HCT116 (cell line): ENCODE measurements around the gene LSAMP. TPM values are rescaled to one million over a fixed set of nuclear protein-coding genes. Genes with fewer than 3 reads are reported as not detected.

Source experiments
- ATAC-seq: fragments of 200-7000 bp; cut with Tn5 transposase; 2 replicates; pipeline ENCODE4 v1.9.1; 2020; ENCODE audit warnings: mild to moderate bottlenecking, moderate library complexity
- BruUV-seq: library from RNA; stranded (reverse); fragments of 400-500 nt; replicated peaks from 2 replicates; lab custom pipeline; 2021; lab: Mats Ljungman, UMichigan
- CTCF ChIA-PET: fragments of 300-600 bp; sonication (Branson Sonifier 250); formaldehyde crosslinking; loops from one replicate; lab custom pipeline; 2021; ENCODE audit warnings: antibody characterized with exemption; lab: Charles Lee
- POLR2A ChIA-PET: fragments of 300-600, 350-600 bp; sonication (Branson Sonifier 250); formaldehyde crosslinking; loops from one replicate; lab custom pipeline; 2021; ENCODE audit warnings: antibody characterized with exemption; lab: Charles Lee
- RAD21 ChIA-PET, 2 experiments: fragments of 300-600 bp; sonication (Branson Sonifier 250); formaldehyde crosslinking; loops; one replicate each; lab custom pipeline; 2023; ENCODE audit warnings: low total read pairs in 2 of 2; ENCODE audit not compliant: uncharacterized antibody in 2 of 2, unreplicated experiment in 2 of 2, low non-redundant PET in 1 of 2; lab: Charles Lee
- DNase-seq: peaks from one replicate; pipeline ENCODE4 v3.0.0-alpha.2; 2010; ENCODE audit warnings: low read depth, low spot score
- H2AFZ ChIP-seq: fragments of 200-600 bp; shearing (Covaris generic), sonication (generic); 2 replicates; pipeline ENCODE4 v1.6.1; 2017; ENCODE audit warnings: low read depth, mixed run types, mixed read lengths, antibody characterized with exemption, low read length; ENCODE audit not compliant: poor library complexity, severe bottlenecking
- H3K27ac ChIP-seq: 2 replicates; pipeline ENCODE4 v1.5.1; 2012; ENCODE audit warnings: low read depth, low read length
- H3K27me3 ChIP-seq: fragments of 200-600 bp; sonication (generic); 2 replicates; pipeline ENCODE4 v1.6.1; 2016; ENCODE audit warnings: mixed run types, low read length, mixed read lengths; ENCODE audit not compliant: insufficient read depth
- H3K36me3 ChIP-seq, 2 experiments: fragments of 200-500 bp in 1 of 2; fragments of 200-600 bp in 1 of 2; sonication (Bioruptor generic) in 1 of 2; sonication (generic) in 1 of 2; 2 replicates each; pipeline versions ENCODE4 v1.5.1 to v1.6.1; 2014 to 2016; ENCODE audit warnings: low read length in 2 of 2, inconsistent platforms in 1 of 2, mixed read lengths in 1 of 2, mixed run types in 1 of 2; ENCODE audit not compliant: insufficient read depth in 2 of 2, control insufficient read depth in 1 of 2
- H3K4me1 ChIP-seq, 2 experiments: fragments of 200-600 bp in 1 of 2; sonication (generic) in 1 of 2; 2 replicates each; pipeline versions ENCODE4 v1.5.1 to v1.6.1; 2012 to 2017; ENCODE audit warnings: low read length in 2 of 2, inconsistent platforms in 1 of 2, mild to moderate bottlenecking in 1 of 2, mixed read lengths in 1 of 2, mixed run types in 1 of 2, moderate library complexity in 1 of 2; ENCODE audit not compliant: insufficient read depth in 2 of 2, control insufficient read depth in 1 of 2
- H3K4me2 ChIP-seq: fragments of 200-600 bp; sonication (generic); 2 replicates; pipeline ENCODE4 v1.6.1; 2017; ENCODE audit warnings: mixed run types, low read length, mixed read lengths
- H3K4me3 ChIP-seq, 2 experiments: fragments of 200-600 bp in 1 of 2; sonication (generic) in 1 of 2; replicated peaks in 1 of 2; 2 replicates each; pipeline ENCODE4 v1.5.1; 2011 to 2016; ENCODE audit warnings: low read length in 2 of 2, control low read depth in 1 of 2, low read depth in 1 of 2, mild to moderate bottlenecking in 1 of 2, mixed read lengths in 1 of 2, mixed run types in 1 of 2
- H3K79me2 ChIP-seq: fragments of 200-600 bp; sonication (generic); 2 replicates; pipeline ENCODE4 v1.6.1; 2017; ENCODE audit warnings: mild to moderate bottlenecking, mixed run types, low read length, moderate library complexity, mixed read lengths; ENCODE audit not compliant: insufficient read depth
- H3K9ac ChIP-seq: fragments of 200-600 bp; sonication (generic); 2 replicates; pipeline ENCODE4 v1.6.1; 2016; ENCODE audit warnings: low read length, mixed read lengths
- H3K9me2 ChIP-seq: fragments of 200-600 bp; sonication (generic), shearing (Covaris generic); 2 replicates; pipeline ENCODE4 v1.6.1; 2017; ENCODE audit warnings: mixed run types, mild to moderate bottlenecking, moderate library complexity; ENCODE audit not compliant: insufficient read depth
- H3K9me3 ChIP-seq, 2 experiments: fragments of 200-500 bp in 1 of 2; fragments of 200-600 bp in 1 of 2; sonication (Bioruptor generic) in 1 of 2; sonication (generic) in 1 of 2; 2 replicates each; pipeline ENCODE4 v1.6.1; 2014 to 2017; ENCODE audit warnings: low read length in 2 of 2, mixed read lengths in 2 of 2, inconsistent platforms in 1 of 2, low read depth in 1 of 2, mild to moderate bottlenecking in 1 of 2, mixed run types in 1 of 2, moderate library complexity in 1 of 2; ENCODE audit not compliant: control insufficient read depth in 1 of 2, insufficient read depth in 1 of 2
- H4K20me1 ChIP-seq: fragments of 200-600 bp; sonication (generic), shearing (Covaris generic); 2 replicates; pipeline ENCODE4 v1.6.1; 2017; ENCODE audit warnings: mixed run types, mild to moderate bottlenecking, moderate library complexity; ENCODE audit not compliant: insufficient read depth
- ATF3 ChIP-seq: IDR thresholded peaks from 2 replicates; pipeline ENCODE4 v1.6.1; 2012
- CBX3 ChIP-seq: IDR thresholded peaks from 2 replicates; pipeline ENCODE4 v1.6.1; 2012; ENCODE audit warnings: low read depth
- CEBPB ChIP-seq: IDR thresholded peaks from 2 replicates; pipeline ENCODE4 v1.6.1; 2012; ENCODE audit warnings: low read depth
- CTCF ChIP-seq, 3 experiments: fragments of 200-600 bp in 1 of 3; sonication (generic) in 1 of 3; IDR thresholded peaks in 2 of 3; conservative IDR thresholded peaks in 1 of 3; 2 replicates each; pipeline ENCODE4 v1.5.1; 2012 to 2017; ENCODE audit warnings: low read depth in 2 of 3, low read length in 2 of 3, antibody characterized with exemption in 1 of 3, borderline replicate concordance in 1 of 3, control low read depth in 1 of 3, mild to moderate bottlenecking in 1 of 3, mixed read lengths in 1 of 3, mixed run types in 1 of 3, moderate library complexity in 1 of 3; ENCODE audit not compliant: insufficient read depth in 1 of 3
- EGR1 ChIP-seq: IDR thresholded peaks from 2 replicates; pipeline ENCODE4 v1.6.1; 2012; ENCODE audit warnings: low read depth
- EZH2phosphoT487 ChIP-seq: fragments of 200-600 bp; IDR thresholded peaks from 2 replicates; pipeline ENCODE4 v1.6.1; 2018; ENCODE audit warnings: antibody characterized with exemption, borderline replicate concordance
- FOSL1 ChIP-seq: IDR thresholded peaks from 2 replicates; pipeline ENCODE4 v1.6.1; 2012; ENCODE audit warnings: low read depth
- JUND ChIP-seq: IDR thresholded peaks from 2 replicates; pipeline ENCODE4 v1.6.1; 2012
- MAX ChIP-seq: IDR thresholded peaks from 2 replicates; pipeline ENCODE4 v1.6.1; 2012
- POLR2A ChIP-seq: IDR thresholded peaks from 2 replicates; pipeline ENCODE4 v1.7.0; 2011; ENCODE audit warnings: borderline replicate concordance; ENCODE audit not compliant: insufficient read depth, insufficient read length; ENCODE audit errors: extremely low read depth
- POLR2AphosphoS5 ChIP-seq: IDR thresholded peaks from 2 replicates; pipeline ENCODE4 v1.6.1; 2011; ENCODE audit warnings: mild to moderate bottlenecking, low read depth, low read length, moderate library complexity
- SIN3A ChIP-seq: IDR thresholded peaks from 2 replicates; pipeline ENCODE4 v1.6.1; 2012; ENCODE audit warnings: low read depth
- SP1 ChIP-seq: IDR thresholded peaks from 2 replicates; pipeline ENCODE4 v1.6.1; 2012; ENCODE audit warnings: low read depth
- SRF ChIP-seq: IDR thresholded peaks from 2 replicates; pipeline ENCODE4 v1.6.1; 2012; ENCODE audit warnings: low read depth
- TCF7L2 ChIP-seq: IDR thresholded peaks from 2 replicates; pipeline ENCODE4 v1.7.0; 2011; ENCODE audit warnings: borderline replicate concordance, inconsistent platforms; ENCODE audit not compliant: insufficient read depth, insufficient read length; ENCODE audit errors: extremely low read depth
- YY1 ChIP-seq: IDR thresholded peaks from 2 replicates; pipeline ENCODE4 v1.6.1; 2011; ENCODE audit warnings: low read length, low read depth, moderate library complexity, mild to moderate bottlenecking; ENCODE audit not compliant: insufficient replicate concordance; ENCODE audit errors: extremely low read depth
- ZBTB33 ChIP-seq: IDR thresholded peaks from 2 replicates; pipeline ENCODE4 v1.6.1; 2011; ENCODE audit warnings: mild to moderate bottlenecking, low read length, moderate library complexity; ENCODE audit not compliant: insufficient replicate concordance; ENCODE audit errors: extremely low read depth
- ZNF274 ChIP-seq: fragments of 200-500 bp; sonication (Bioruptor generic); IDR thresholded peaks from 2 replicates; pipeline ENCODE4 v1.6.1; 2014; ENCODE audit warnings: mild to moderate bottlenecking, low read depth, low read length, inconsistent platforms
- intact Hi-C: fragments of 100-400 bp; cut with micrococcal nuclease; formaldehyde crosslinking; loops from 2 replicates; pipeline ENCODE4 v1.10.0; 2022
- total RNA-seq: library from RNA; stranded (reverse); gene quantifications from one replicate; pipeline ENCODE4 v1.2.1, GENCODE V29; 2021; ENCODE audit not compliant: unreplicated experiment

Gene LSAMP
- total RNA-seq, 1 experiment from 2014 or later, result 0.25 TPM

GRCh38 chr3:116069024-116069423, 376.3 kb downstream of the LSAMP start:
- H3K9me2 ChIP-seq, result no peaks in the 10 kb centered on the region
- ATAC-seq (no peak), DNase-seq (no peak)
- no peak overlapping the region for H3K4me2 ChIP-seq
- H3K4me3 ChIP-seq, result no peak overlapping the region
- no peaks in the 10 kb centered on the region; a peak in 1 of 4 replicates for H3K4me1 ChIP-seq
- no peaks in the 10 kb centered on the region for H3K9me3 ChIP-seq
- H3K27ac ChIP-seq, result no peak overlapping the region
- no peaks in the 10 kb centered on the region for H4K20me1 ChIP-seq
- H3K27me3 ChIP-seq, result no peaks in the 10 kb centered on the region
- ChIA-PET RAD21 (no interaction called here), CTCF (no interaction called here), POLR2A (no interaction called here)
- no peak overlapping the region for H2AFZ ChIP-seq
- H3K79me2 ChIP-seq, result no peaks in the 10 kb centered on the region
- no peak for TF ChIP-seq SIN3A
- TF ChIP-seq ZBTB33, result no peak
- TF ChIP-seq CEBPB, result no peak
- no peak for TF ChIP-seq MAX
- no peak for TF ChIP-seq SRF
- TF ChIP-seq JUND, result no peak
- no peak for TF ChIP-seq CTCF (IDR thresholded peaks at IDR 0.05 in 2 of 3, conservative IDR thresholded peaks at IDR 0.05 in 1 of 3; ENCODE audit: borderline replicate concordance in 1 of 3, insufficient read depth in 1 of 3, low read depth in 2 of 3, low read length in 2 of 3)
- no peak for TF ChIP-seq EZH2phosphoT487
- TF ChIP-seq ATF3, result no peak
- no peak for TF ChIP-seq YY1
- no peak for TF ChIP-seq POLR2AphosphoS5
- no peak for TF ChIP-seq CBX3
- TF ChIP-seq EGR1, result no peak
- TF ChIP-seq TCF7L2, result no peak
- TF ChIP-seq POLR2A, result no peak
- no peak for TF ChIP-seq SP1
- TF ChIP-seq FOSL1, result no peak
- no peak for TF ChIP-seq ZNF274
- H3K9ac ChIP-seq, result no peak overlapping the region
- intact Hi-C loops, result no loop called here
- no TSS peak for BruUV-seq
- no peaks in the 10 kb centered on the region for H3K36me3 ChIP-seq
